ENCODE data around the gene ABHD12. TPM values are rescaled to one million over a fixed set of nuclear protein-coding genes. Genes with fewer than 3 reads are reported as not detected.

Gene ABHD12
- total and polyA plus RNA-seq, 12 donors = 17.6 to 95.8 (median 54.1) TPM

DNA sequence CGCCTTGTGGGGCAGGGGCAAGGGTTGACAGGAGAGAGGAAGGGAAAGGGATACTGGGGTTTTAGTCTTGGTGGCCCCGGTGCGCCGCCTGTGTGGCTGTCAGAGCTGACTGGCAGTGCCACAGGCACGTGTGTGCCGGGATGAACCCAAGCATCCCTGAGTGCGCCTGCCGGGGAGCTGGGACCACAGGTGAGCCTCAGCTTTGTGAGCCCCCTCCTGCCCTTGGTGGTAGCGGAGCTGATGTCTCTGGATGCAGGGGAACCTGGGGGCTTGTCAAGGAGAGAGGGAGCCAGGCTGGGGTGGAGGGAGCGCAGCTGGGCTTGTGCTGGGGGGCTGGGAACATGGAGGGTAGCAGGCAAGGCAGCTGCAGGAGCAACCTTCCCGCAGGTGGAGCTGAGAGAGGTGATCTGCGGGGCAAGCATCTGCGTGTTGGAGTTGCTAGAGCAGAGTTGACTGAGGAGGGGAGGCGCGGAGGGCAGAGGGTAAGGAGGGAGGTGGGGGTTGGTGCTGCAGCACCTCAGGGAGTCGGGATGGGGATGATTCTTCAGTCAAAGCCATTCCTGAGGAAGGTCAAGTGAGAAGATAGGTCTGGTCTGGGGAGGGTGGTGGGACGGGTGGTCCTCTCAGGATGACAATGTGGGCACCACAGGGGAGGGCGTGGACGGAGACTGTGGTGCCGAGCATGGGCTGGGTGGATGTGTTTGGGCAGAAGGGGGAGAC lies 114.7 kb downstream of the ABHD12 start:
- Histone ChIP-seq H3K36me3 (replicated peaks in 1 of 2) (peaks cover 0 to 70% of the 10 kb centered on the region in 2 donors), H3K4me3 (no peak overlapping the region), H3K27me3 (no peaks in the 10 kb centered on the region), H3K9me3 (replicated peaks in 1 of 3) (no peaks in the 10 kb centered on the region), H3K27ac (no peak overlapping the region), H3K4me1 (replicated peaks in 1 of 2) (no peaks in the 10 kb centered on the region)
- DNase-seq = peak in 5 of 7 donors; percentile 3 to 43 (median 9)
- TF ChIP-seq, protein P1, sequence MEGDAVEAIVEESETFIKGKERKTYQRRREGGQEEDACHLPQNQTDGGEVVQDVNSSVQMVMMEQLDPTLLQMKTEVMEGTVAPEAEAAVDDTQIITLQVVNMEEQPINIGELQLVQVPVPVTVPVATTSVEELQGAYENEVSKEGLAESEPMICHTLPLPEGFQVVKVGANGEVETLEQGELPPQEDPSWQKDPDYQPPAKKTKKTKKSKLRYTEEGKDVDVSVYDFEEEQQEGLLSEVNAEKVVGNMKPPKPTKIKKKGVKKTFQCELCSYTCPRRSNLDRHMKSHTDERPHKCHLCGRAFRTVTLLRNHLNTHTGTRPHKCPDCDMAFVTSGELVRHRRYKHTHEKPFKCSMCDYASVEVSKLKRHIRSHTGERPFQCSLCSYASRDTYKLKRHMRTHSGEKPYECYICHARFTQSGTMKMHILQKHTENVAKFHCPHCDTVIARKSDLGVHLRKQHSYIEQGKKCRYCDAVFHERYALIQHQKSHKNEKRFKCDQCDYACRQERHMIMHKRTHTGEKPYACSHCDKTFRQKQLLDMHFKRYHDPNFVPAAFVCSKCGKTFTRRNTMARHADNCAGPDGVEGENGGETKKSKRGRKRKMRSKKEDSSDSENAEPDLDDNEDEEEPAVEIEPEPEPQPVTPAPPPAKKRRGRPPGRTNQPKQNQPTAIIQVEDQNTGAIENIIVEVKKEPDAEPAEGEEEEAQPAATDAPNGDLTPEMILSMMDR (IDR thresholded peaks at IDR 0.05) = no peak
- no peak for TF ChIP-seq POLR2A (IDR thresholded peaks at IDR 0.05)
- 90 to 97% (median 96%) methylated on average over 15 to 20 of the region's 20 CpGs for WGBS, 4 donors
- intact Hi-C loops (cut with DNase I) = no loop called here

DNA sequence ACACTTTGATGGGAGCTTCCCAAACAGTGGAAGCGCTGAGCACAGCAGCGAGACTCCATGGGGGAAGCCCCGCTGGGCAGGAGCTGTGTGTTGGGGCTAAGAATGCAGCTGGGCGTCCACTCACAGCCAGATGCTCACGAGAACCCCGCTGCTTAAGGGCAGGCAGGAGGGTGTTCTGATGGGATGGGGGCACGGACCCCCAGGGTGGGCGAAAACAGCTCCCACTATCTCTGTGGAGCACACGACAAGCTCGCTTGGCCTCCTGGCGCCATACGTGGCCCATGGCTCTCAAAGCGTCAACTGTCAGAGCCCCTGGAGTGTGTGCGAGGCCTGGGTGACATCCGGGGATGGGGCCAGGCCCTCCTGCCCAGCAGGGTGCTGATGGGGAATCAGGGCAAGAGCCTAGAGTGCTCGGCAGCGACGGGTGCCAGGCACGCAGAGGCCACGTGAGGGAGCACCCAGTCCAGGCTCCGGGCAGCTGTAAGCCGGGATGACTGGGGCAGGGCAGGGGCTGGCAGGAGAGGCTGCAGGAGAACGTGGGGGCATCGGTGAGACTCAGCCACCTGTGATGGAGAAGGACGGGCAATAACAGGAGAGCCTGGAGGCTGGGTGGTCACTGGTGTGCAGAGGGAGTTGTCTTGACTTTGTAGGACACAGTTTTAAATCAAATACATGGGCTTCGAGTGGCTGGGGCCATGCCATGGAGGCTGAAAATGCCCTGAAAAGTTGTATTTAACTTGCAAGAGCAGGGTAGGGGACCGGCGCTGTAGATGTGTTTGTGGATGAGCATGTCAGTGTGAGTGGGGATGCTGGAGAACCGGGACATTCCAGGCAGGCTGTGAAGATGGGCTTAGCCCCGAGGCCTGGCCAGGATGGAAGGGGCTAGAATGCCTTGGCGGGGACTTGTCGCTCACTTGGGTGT lies 115.5 kb downstream of the ABHD12 start:
- peak in 5 of 7 donors; percentile 2 to 28 (median 10) for DNase-seq
- Histone ChIP-seq H3K9me3 (replicated peaks in 1 of 3) (no peaks in the 10 kb centered on the region), H3K4me1 (replicated peaks in 1 of 2) (no peaks in the 10 kb centered on the region), H3K27ac (no peak overlapping the region), H3K4me3 (no peak overlapping the region), H3K36me3 (replicated peaks in 1 of 2) (peaks cover 0 to 71% of the 10 kb centered on the region in 2 donors), H3K27me3 (no peaks in the 10 kb centered on the region)
- intact Hi-C loops (cut with DNase I) = no loop called here
- no peak for TF ChIP-seq POLR2A (IDR thresholded peaks at IDR 0.05)
- TF ChIP-seq, protein P1 (IDR thresholded peaks at IDR 0.05) = no peak
- WGBS, 4 donors = 92 to 96% (median 93%) methylated on average over 28 to 32 of the region's 32 CpGs

DNA sequence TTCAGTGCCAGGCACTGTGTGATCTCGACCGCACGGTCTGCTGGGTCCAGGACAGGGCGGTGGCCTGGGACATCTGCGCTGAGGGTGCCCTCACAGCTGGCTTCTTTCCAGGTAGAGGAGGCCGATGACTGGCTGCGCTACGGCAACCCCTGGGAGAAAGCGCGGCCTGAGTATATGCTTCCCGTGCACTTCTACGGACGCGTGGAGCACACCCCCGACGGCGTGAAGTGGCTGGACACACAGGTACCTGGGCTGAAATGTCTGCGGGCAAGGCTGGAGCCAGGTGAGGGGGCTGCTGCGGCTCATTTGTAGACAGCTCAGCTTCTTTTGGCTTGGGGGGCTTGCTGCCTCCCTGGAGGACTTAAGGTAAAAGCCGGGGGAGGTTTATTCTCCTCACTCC lies 116.2 kb downstream of the ABHD12 start:
- Histone ChIP-seq H3K4me3 (no peak overlapping the region), H3K27me3 (no peaks in the 10 kb centered on the region), H3K9me3 (replicated peaks in 1 of 3) (no peaks in the 10 kb centered on the region), H3K4me1 (replicated peaks in 1 of 2) (no peaks in the 10 kb centered on the region), H3K27ac (no peak overlapping the region), H3K36me3 (replicated peaks in 1 of 2) (peaks cover 0 to 68% of the 10 kb centered on the region in 2 donors)
- intact Hi-C loops (cut with DNase I) = no loop called here
- WGBS, 4 donors = 93 to 97% (median 96%) methylated on average over 16 to 20 of the region's 20 CpGs
- peak in 5 of 7 donors; percentile 4 to 43 (median 9) for DNase-seq
- TF ChIP-seq, protein P1 (IDR thresholded peaks at IDR 0.05) = no peak
- no peak for TF ChIP-seq POLR2A (IDR thresholded peaks at IDR 0.05)
